Activated CD8-positive, alpha-beta memory T cell treated with anti-CD3 and anti-CD28 coated beads for 48 hours (primary cell): ENCODE results near the gene DAB1.

ENCODE experiments used
- DNase-seq, 3 experiments: peaks; one replicate each; pipeline ENCODE4 v3.0.0-alpha.2; 2020; ENCODE audit warnings: low read depth in 2 of 3, low spot score in 2 of 3

Gene DAB1

GRCh38 chr1:56963667-56964066 lies 460.2 kb downstream of the DAB1 start:
- no peak for DNase-seq

GRCh38 chr1:56961426-56961825 lies 462.4 kb downstream of the DAB1 start:
- no peak for DNase-seq

- DNase-seq = no peak
Measured at GRCh38 chr1:56958526-56958925, 465.3 kb downstream of the DAB1 start.

GRCh38 chr1:56957931-56958330 lies 465.9 kb downstream of the DAB1 start:
- no peak for DNase-seq

GRCh38 chr1:56954664-56955063 lies 469.2 kb downstream of the DAB1 start:
- DNase-seq = no peak

- no peak for DNase-seq
Measured at GRCh38 chr1:56953386-56953785, 470.5 kb downstream of the DAB1 start.

- no peak for DNase-seq
Measured at GRCh38 chr1:56952501-56952900, 471.4 kb downstream of the DAB1 start.

- no peak for DNase-seq
Measured at GRCh38 chr1:56948403-56949023, 475.3 kb downstream of the DAB1 start.
